B cell (primary cell): Measurements from ENCODE around the gene FAM240B.

ENCODE experiments used
- CTCF ChIP-seq: fragments of 200-600 bp; IDR thresholded peaks from one replicate; pipeline ENCODE4 v1.8.0; 2022; ENCODE audit warnings: antibody characterized with exemption, mild to moderate bottlenecking
- EZH2 ChIP-seq: IDR thresholded peaks from 2 replicates; pipeline ENCODE4 v1.6.1; 2012; ENCODE audit warnings: borderline replicate concordance, low read depth, mild to moderate bottlenecking, moderate library complexity, low read length; ENCODE audit not compliant: insufficient read depth, poor library complexity, severe bottlenecking

- TF ChIP-seq EZH2 (no peak), CTCF (no peak)
Observed at GRCh38 chr9:38694676-38695075, 25.3 kb downstream of the FAM240B start.
